Keratinocyte (primary cell): Measurements from ENCODE around the gene ZNF782. TPM values are rescaled to one million over a fixed set of nuclear protein-coding genes. Genes with fewer than 3 reads are reported as not detected.

Experiments used
- DNase-seq: peaks from one replicate; pipeline ENCODE4 v3.0.0-alpha.2; 2011; ENCODE audit warnings: low read depth, missing footprints, low spot score
- FAIRE-seq: peaks from 2 replicates; lab custom pipeline; 2011; peaks lifted over from hg19 to GRCh38; lab: Jason Lieb, UNC
- H2AFZ ChIP-seq: 2 replicates; pipeline ENCODE4 v1.6.0; 2012; ENCODE audit warnings: low read length, control low read depth, inconsistent platforms; ENCODE audit not compliant: control insufficient read depth
- H3K27ac ChIP-seq: 2 replicates; pipeline ENCODE4 v1.5.1; 2011; ENCODE audit warnings: low read length; ENCODE audit not compliant: control insufficient read depth, insufficient read depth
- H3K27me3 ChIP-seq: 3 replicates; pipeline ENCODE4 v1.6.0; 2011; ENCODE audit warnings: low read length; ENCODE audit not compliant: control insufficient read depth, insufficient read depth; ENCODE audit errors: extremely low read depth
- H3K36me3 ChIP-seq, 2 experiments: 2 replicates in 1 of 2; 3 replicates in 1 of 2; pipeline ENCODE4 v1.5.1; 2011; ENCODE audit warnings: low read length in 2 of 2, mild to moderate bottlenecking in 1 of 2; ENCODE audit not compliant: control insufficient read depth in 2 of 2, insufficient read depth in 2 of 2; ENCODE audit errors: extremely low read depth in 1 of 2
- H3K4me1 ChIP-seq: 3 replicates; pipeline ENCODE4 v1.5.1; 2011; ENCODE audit warnings: low read length; ENCODE audit not compliant: control insufficient read depth, insufficient read depth; ENCODE audit errors: extremely low read depth
- H3K4me2 ChIP-seq: 3 replicates; pipeline ENCODE4 v1.6.0; 2011; ENCODE audit warnings: low read depth, low read length; ENCODE audit not compliant: control insufficient read depth, insufficient read depth; ENCODE audit errors: extremely low read depth
- H3K4me3 ChIP-seq, 3 experiments: fragments of 200-600 bp in 1 of 3; sonication (generic) in 1 of 3; 2 replicates in 2 of 3; 3 replicates in 1 of 3; pipeline ENCODE4 v1.5.1; 2011 to 2016; ENCODE audit warnings: low read length in 3 of 3, mild to moderate bottlenecking in 3 of 3, control low read depth in 2 of 3, inconsistent platforms in 1 of 3, low read depth in 1 of 3, mixed read lengths in 1 of 3, mixed run types in 1 of 3, moderate library complexity in 1 of 3; ENCODE audit not compliant: control insufficient read depth in 2 of 3, insufficient read depth in 2 of 3; ENCODE audit errors: extremely low read depth in 1 of 3
- H3K79me2 ChIP-seq: 2 replicates; pipeline ENCODE4 v1.6.0; 2012; ENCODE audit warnings: low read length; ENCODE audit not compliant: control insufficient read depth, insufficient read depth
- H3K9ac ChIP-seq: 3 replicates; pipeline ENCODE4 v1.6.0; 2011; ENCODE audit warnings: low read length; ENCODE audit not compliant: control insufficient read depth, insufficient read depth; ENCODE audit errors: extremely low read depth
- H3K9me1 ChIP-seq: 3 replicates; pipeline ENCODE4 v1.6.0; 2011; ENCODE audit warnings: low read length; ENCODE audit not compliant: control insufficient read depth, insufficient read depth; ENCODE audit errors: extremely low read depth
- H3K9me3 ChIP-seq: 2 replicates; pipeline ENCODE4 v1.5.1; 2012; ENCODE audit warnings: low read depth, low read length; ENCODE audit not compliant: control insufficient read depth
- H4K20me1 ChIP-seq: 3 replicates; pipeline ENCODE4 v1.6.0; 2011; ENCODE audit warnings: low read length; ENCODE audit not compliant: control insufficient read depth, insufficient read depth; ENCODE audit errors: extremely low read depth
- EZH2 ChIP-seq: IDR thresholded peaks from one replicate; pipeline ENCODE4 v1.6.1; 2012; ENCODE audit warnings: inconsistent platforms, mild to moderate bottlenecking, low read length, moderate library complexity
- dilution Hi-C: fragments of 300-500 bp; cut with MboI; formaldehyde crosslinking; loops from one replicate; pipeline ENCODE4 v1.7.0; 2020; ENCODE audit warnings: low sequenced_read_pairs; ENCODE audit not compliant: extremely low pct_ligation_motif_present
- polyA plus RNA-seq, 5 experiments: library from polyadenylated mRNA; depleted of rRNA in 3 of 5; stranded (reverse) in 3 of 5; stranded (forward) in 1 of 5; unstranded in 1 of 5; fragments of >200 nt; gene quantifications; 1 replicate in 1 of 5; 2 replicates in 3 of 5; 3 replicates in 1 of 5; pipeline versions ENCODE4 v1.2.1 to v1.2.3, GENCODE V29; 2011 to 2012; ENCODE audit warnings: missing spikeins in 2 of 5, low read depth in 1 of 5, low replicate concordance in 1 of 5
- TF ChIP-seq, protein P1 (sequence below), 3 experiments: IDR thresholded peaks in 1 of 3; conservative IDR thresholded peaks in 1 of 3; optimal IDR thresholded peaks in 1 of 3; 2 replicates in 2 of 3; 3 replicates in 1 of 3; pipeline versions ENCODE3 to v1.5.1; 2011; ENCODE audit warnings: low read length in 3 of 3, mild to moderate bottlenecking in 3 of 3, moderate library complexity in 2 of 3, control low read depth in 1 of 3, inconsistent platforms in 1 of 3; ENCODE audit not compliant: insufficient read depth in 2 of 3; ENCODE audit errors: extremely low read depth in 1 of 3

Gene ZNF782
- polyA plus RNA-seq, 1 donor (not counting 4 experiments of a cell fraction or from before 2014, with no cell fraction given), result 2.0 TPM

- H3K79me2 ChIP-seq, result no peaks in the 10 kb centered on the region
- H3K27me3 ChIP-seq, result no peaks in the 10 kb centered on the region
- no peak for TF ChIP-seq EZH2
- TF ChIP-seq, protein P1, sequence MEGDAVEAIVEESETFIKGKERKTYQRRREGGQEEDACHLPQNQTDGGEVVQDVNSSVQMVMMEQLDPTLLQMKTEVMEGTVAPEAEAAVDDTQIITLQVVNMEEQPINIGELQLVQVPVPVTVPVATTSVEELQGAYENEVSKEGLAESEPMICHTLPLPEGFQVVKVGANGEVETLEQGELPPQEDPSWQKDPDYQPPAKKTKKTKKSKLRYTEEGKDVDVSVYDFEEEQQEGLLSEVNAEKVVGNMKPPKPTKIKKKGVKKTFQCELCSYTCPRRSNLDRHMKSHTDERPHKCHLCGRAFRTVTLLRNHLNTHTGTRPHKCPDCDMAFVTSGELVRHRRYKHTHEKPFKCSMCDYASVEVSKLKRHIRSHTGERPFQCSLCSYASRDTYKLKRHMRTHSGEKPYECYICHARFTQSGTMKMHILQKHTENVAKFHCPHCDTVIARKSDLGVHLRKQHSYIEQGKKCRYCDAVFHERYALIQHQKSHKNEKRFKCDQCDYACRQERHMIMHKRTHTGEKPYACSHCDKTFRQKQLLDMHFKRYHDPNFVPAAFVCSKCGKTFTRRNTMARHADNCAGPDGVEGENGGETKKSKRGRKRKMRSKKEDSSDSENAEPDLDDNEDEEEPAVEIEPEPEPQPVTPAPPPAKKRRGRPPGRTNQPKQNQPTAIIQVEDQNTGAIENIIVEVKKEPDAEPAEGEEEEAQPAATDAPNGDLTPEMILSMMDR (optimal IDR thresholded peaks at IDR 0.05 in 1 of 3, IDR thresholded peaks at IDR 0.05 in 1 of 3, conservative IDR thresholded peaks at IDR 0.05 in 1 of 3; ENCODE audit: extremely low read depth in 1 of 3, insufficient read depth in 2 of 3, low read length in 3 of 3), result no peak
- H3K36me3 ChIP-seq, result peaks cover 0 to 12% of the 10 kb centered on the region in 2 experiments
- H3K4me1 ChIP-seq, result no peaks in the 10 kb centered on the region
- no peaks in the 10 kb centered on the region for H3K9me1 ChIP-seq
- no peak overlapping the region for H3K27ac ChIP-seq
- H3K4me2 ChIP-seq, result no peak overlapping the region
- FAIRE-seq, result no peak
- DNase-seq, result no peak
- H2AFZ ChIP-seq, result no peak overlapping the region
- H3K9me3 ChIP-seq, result no peaks in the 10 kb centered on the region
- dilution Hi-C loops, result no loop called here
- H4K20me1 ChIP-seq, result no peaks in the 10 kb centered on the region
- no peak overlapping the region for H3K9ac ChIP-seq
- no peak overlapping the region for H3K4me3 ChIP-seq
These were observed 37.8 kb upstream of the ZNF782 start for GRCh38 chr9:96892131-96892530.

- Histone ChIP-seq H3K27me3 (no peaks in the 10 kb centered on the region), H2AFZ (no peak overlapping the region), H3K4me2 (no peak overlapping the region), H3K4me3 (no peak overlapping the region), H3K27ac (no peak overlapping the region), H3K36me3 (peaks cover 0 to 6% of the 10 kb centered on the region in 2 experiments), H3K9ac (no peak overlapping the region), H3K9me3 (no peaks in the 10 kb centered on the region), H3K4me1 (peaks cover 13% of the 10 kb centered on the region), H3K9me1 (no peaks in the 10 kb centered on the region), H4K20me1 (no peaks in the 10 kb centered on the region), H3K79me2 (no peaks in the 10 kb centered on the region)
- DNase-seq, result no peak
- TF ChIP-seq, protein P1 (optimal IDR thresholded peaks at IDR 0.05 in 1 of 3, IDR thresholded peaks at IDR 0.05 in 1 of 3, conservative IDR thresholded peaks at IDR 0.05 in 1 of 3; ENCODE audit: extremely low read depth in 1 of 3, insufficient read depth in 2 of 3, low read length in 3 of 3), result no peak
- dilution Hi-C loops, result no loop called here
- FAIRE-seq, result no peak
These were observed 34.3 kb upstream of the ZNF782 start for GRCh38 chr9:96888591-96888990.
